ENCODE results near the gene ZNF777. TPM values are rescaled to one million over a fixed set of nuclear protein-coding genes. Genes with fewer than 3 reads are reported as not detected.

Gene ZNF777
- total and polyA plus RNA-seq, 2 experiments from 2014 or later = 2.8 to 7.9 TPM

GRCh38 chr7:149454006-149454405 is 6.9 kb downstream of the ZNF777 start (continued):
- TF ChIP-seq, protein P1, sequence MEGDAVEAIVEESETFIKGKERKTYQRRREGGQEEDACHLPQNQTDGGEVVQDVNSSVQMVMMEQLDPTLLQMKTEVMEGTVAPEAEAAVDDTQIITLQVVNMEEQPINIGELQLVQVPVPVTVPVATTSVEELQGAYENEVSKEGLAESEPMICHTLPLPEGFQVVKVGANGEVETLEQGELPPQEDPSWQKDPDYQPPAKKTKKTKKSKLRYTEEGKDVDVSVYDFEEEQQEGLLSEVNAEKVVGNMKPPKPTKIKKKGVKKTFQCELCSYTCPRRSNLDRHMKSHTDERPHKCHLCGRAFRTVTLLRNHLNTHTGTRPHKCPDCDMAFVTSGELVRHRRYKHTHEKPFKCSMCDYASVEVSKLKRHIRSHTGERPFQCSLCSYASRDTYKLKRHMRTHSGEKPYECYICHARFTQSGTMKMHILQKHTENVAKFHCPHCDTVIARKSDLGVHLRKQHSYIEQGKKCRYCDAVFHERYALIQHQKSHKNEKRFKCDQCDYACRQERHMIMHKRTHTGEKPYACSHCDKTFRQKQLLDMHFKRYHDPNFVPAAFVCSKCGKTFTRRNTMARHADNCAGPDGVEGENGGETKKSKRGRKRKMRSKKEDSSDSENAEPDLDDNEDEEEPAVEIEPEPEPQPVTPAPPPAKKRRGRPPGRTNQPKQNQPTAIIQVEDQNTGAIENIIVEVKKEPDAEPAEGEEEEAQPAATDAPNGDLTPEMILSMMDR (conservative IDR thresholded peaks at IDR 0.05; ENCODE audit: low read depth in 2 of 2) = no peak
- no peak for TF ChIP-seq NANOG (IDR thresholded peaks at IDR 0.05; ENCODE audit: borderline replicate concordance)
- TF ChIP-seq CREB1 (CRISPR knock-in tag; IDR thresholded peaks at IDR 0.05; ENCODE audit: low read depth) = no peak
- TF ChIP-seq, protein P2, sequence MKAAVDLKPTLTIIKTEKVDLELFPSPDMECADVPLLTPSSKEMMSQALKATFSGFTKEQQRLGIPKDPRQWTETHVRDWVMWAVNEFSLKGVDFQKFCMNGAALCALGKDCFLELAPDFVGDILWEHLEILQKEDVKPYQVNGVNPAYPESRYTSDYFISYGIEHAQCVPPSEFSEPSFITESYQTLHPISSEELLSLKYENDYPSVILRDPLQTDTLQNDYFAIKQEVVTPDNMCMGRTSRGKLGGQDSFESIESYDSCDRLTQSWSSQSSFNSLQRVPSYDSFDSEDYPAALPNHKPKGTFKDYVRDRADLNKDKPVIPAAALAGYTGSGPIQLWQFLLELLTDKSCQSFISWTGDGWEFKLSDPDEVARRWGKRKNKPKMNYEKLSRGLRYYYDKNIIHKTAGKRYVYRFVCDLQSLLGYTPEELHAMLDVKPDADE (IDR thresholded peaks at IDR 0.05) = no peak
- no peak for TF ChIP-seq JUNB (IDR thresholded peaks at IDR 0.05; ENCODE audit: unreplicated experiment)
- TF ChIP-seq ZNF114 (CRISPR knock-in tag; IDR thresholded peaks at IDR 0.05) = no peak
- no peak for TF ChIP-seq EZH2phosphoT487 (IDR thresholded peaks at IDR 0.05; ENCODE audit: unreplicated experiment)
- TF ChIP-seq ZNF331 (CRISPR knock-in tag; IDR thresholded peaks at IDR 0.05; ENCODE audit: low read depth) = no peak
- no peak for TF ChIP-seq POLR2AphosphoS5 (IDR thresholded peaks at IDR 0.05; ENCODE audit: low read depth)
- TF ChIP-seq REST (IDR thresholded peaks at IDR 0.05; ENCODE audit: unreplicated experiment) = no peak
- no peak for TF ChIP-seq STAT1 (IDR thresholded peaks at IDR 0.05; ENCODE audit: unreplicated experiment)

DNA sequence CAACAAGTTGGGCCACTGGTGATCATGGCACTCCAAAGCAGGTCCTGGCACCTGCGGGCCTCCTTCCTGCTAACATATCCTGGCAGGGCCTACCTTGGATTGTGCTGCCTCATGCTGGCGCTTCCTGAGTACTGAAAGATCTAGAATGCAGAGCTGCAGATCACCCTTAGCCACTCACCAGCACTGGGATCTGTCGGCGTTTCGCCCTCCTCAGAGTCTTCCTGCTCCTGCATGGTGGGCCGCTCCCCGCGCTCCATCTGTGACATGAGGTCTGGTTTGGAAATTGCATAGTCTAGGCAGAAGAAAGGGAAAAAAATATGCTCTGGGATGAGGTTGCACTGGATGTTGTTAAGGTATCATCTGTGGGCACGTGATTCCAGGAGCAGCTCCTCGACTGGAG is 10.0 kb downstream of the ZNF777 start:
- no peak overlapping the region; the same call in 1 of the 2 replicates for H3K27ac Mint-ChIP-seq
- Histone ChIP-seq H3K79me2 (replicated peaks; ENCODE audit: insufficient read depth) (no peaks in the 10 kb centered on the region), H3K27ac (ENCODE audit: low read depth) (no peak overlapping the region), H3K9me2 (ENCODE audit: insufficient read depth) (no peaks in the 10 kb centered on the region), H4K20me1 (replicated peaks; ENCODE audit: insufficient read depth) (0 out of 2 replicates have a peak, but pooled peaks cover 4% of the 10 kb centered on the region), H3F3A (replicated peaks; ENCODE audit: low read depth) (no peaks in the 10 kb centered on the region), H3K4me1 (ENCODE audit: insufficient read depth) (no peaks in the 10 kb centered on the region), H2AFZ (no peak overlapping the region), H3K27me3 (ENCODE audit: insufficient read depth) (no peaks in the 10 kb centered on the region), H3K36me3 (ENCODE audit: insufficient read depth) (no peaks in the 10 kb centered on the region), H3K4me2 (no peak overlapping the region), H3K4me3 (no peak overlapping the region)
- DNase-seq (ENCODE audit: low spot score) = no peak
- no peaks in the 10 kb centered on the region for H3K9me3 Mint-ChIP-seq
- no peak overlapping the region for H3K4me3 Mint-ChIP-seq
- no peak; the same call in 2 of the 3 replicates for ATAC-seq
- no peaks in the 10 kb centered on the region for H3K4me1 Mint-ChIP-seq
- H3K27me3 Mint-ChIP-seq (ENCODE audit: insufficient read depth, low read depth, poor library complexity) = peaks cover 5% of the 10 kb centered on the region
- H3K36me3 Mint-ChIP-seq (ENCODE audit: low read depth) = peaks cover 60% of the 10 kb centered on the region
- TF ChIP-seq, protein P3, sequence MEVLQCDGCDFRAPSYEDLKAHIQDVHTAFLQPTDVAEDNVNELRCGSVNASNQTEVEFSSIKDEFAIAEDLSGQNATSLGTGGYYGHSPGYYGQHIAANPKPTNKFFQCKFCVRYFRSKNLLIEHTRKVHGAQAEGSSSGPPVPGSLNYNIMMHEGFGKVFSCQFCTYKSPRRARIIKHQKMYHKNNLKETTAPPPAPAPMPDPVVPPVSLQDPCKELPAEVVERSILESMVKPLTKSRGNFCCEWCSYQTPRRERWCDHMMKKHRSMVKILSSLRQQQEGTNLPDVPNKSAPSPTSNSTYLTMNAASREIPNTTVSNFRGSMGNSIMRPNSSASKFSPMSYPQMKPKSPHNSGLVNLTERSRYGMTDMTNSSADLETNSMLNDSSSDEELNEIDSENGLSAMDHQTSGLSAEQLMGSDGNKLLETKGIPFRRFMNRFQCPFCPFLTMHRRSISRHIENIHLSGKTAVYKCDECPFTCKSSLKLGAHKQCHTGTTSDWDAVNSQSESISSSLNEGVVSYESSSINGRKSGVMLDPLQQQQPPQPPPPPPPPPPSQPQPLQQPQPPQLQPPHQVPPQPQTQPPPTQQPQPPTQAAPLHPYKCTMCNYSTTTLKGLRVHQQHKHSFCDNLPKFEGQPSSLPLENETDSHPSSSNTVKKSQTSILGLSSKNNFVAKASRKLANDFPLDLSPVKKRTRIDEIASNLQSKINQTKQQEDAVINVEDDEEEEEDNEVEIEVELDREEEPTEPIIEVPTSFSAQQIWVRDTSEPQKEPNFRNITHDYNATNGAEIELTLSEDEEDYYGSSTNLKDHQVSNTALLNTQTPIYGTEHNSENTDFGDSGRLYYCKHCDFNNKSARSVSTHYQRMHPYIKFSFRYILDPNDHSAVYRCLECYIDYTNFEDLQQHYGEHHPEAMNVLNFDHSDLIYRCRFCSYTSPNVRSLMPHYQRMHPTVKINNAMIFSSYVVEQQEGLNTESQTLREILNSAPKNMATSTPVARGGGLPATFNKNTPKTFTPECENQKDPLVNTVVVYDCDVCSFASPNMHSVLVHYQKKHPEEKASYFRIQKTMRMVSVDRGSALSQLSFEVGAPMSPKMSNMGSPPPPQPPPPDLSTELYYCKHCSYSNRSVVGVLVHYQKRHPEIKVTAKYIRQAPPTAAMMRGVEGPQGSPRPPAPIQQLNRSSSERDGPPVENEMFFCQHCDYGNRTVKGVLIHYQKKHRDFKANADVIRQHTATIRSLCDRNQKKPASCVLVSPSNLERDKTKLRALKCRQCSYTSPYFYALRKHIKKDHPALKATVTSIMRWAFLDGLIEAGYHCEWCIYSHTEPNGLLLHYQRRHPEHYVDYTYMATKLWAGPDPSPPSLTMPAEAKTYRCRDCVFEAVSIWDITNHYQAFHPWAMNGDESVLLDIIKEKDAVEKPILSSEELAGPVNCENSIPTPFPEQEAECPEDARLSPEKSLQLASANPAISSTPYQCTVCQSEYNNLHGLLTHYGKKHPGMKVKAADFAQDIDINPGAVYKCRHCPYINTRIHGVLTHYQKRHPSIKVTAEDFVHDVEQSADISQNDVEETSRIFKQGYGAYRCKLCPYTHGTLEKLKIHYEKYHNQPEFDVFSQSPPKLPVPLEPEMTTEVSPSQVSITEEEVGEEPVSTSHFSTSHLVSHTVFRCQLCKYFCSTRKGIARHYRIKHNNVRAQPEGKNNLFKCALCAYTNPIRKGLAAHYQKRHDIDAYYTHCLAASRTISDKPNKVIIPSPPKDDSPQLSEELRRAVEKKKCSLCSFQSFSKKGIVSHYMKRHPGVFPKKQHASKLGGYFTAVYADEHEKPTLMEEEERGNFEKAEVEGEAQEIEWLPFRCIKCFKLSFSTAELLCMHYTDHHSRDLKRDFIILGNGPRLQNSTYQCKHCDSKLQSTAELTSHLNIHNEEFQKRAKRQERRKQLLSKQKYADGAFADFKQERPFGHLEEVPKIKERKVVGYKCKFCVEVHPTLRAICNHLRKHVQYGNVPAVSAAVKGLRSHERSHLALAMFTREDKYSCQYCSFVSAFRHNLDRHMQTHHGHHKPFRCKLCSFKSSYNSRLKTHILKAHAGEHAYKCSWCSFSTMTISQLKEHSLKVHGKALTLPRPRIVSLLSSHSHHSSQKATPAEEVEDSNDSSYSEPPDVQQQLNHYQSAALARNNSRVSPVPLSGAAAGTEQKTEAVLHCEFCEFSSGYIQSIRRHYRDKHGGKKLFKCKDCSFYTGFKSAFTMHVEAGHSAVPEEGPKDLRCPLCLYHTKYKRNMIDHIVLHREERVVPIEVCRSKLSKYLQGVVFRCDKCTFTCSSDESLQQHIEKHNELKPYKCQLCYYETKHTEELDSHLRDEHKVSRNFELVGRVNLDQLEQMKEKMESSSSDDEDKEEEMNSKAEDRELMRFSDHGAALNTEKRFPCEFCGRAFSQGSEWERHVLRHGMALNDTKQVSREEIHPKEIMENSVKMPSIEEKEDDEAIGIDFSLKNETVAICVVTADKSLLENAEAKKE (CRISPR knock-in tag; IDR thresholded peaks at IDR 0.05) = no peak
- TF ChIP-seq ZNF331 (CRISPR knock-in tag; IDR thresholded peaks at IDR 0.05; ENCODE audit: low read depth) (no peak), POLR2AphosphoS5 (IDR thresholded peaks at IDR 0.05; ENCODE audit: low read depth) (no peak)

All from GM23338 (cell line).